GM12878 (cell line): Measurements from ENCODE around the gene MLXIPL. TPM values are rescaled to one million over a fixed set of nuclear protein-coding genes. Genes with fewer than 3 reads are reported as not detected.
"Not testable (repeated sequence)": the region's sequence is repeated elsewhere in the genome, so short reads cannot be mapped to it uniquely, and the experiment has no call there.

ENCODE experiments used
- ATAC-seq: fragments of 200-7000 bp; cut with Tn5 transposase; 3 replicates; pipeline ENCODE4 v1.9.1; 2020; ENCODE audit warnings: mild to moderate bottlenecking, moderate library complexity
- BruUV-seq: library from RNA; stranded (reverse); fragments of 400-500 nt; replicated peaks from 2 replicates; lab custom pipeline; 2021; lab: Mats Ljungman, UMichigan
- CTCF ChIA-PET: fragments of 300-600 bp; sonication (Branson Sonifier 250); formaldehyde crosslinking; extraction: SDS; loops from one replicate; lab custom pipeline; 2021; ENCODE audit warnings: inconsistent platforms; lab: Yijun Ruan, JAX
- POLR2A ChIA-PET: fragments of 350-600 bp; formaldehyde crosslinking; extraction: SDS; loops from one replicate; lab custom pipeline; 2021; ENCODE audit warnings: inconsistent platforms; lab: Charles Lee
- RAD21 ChIA-PET: fragments of 300-600 bp; sonication (Branson Sonifier 250); formaldehyde crosslinking; loops from one replicate; lab custom pipeline; 2023; ENCODE audit warnings: antibody characterized with exemption; ENCODE audit not compliant: unreplicated experiment; lab: Charles Lee
- SMC1A ChIA-PET: fragments of 300-600 bp; sonication (Branson Sonifier 250); formaldehyde crosslinking; loops from one replicate; lab custom pipeline; 2023; ENCODE audit not compliant: unreplicated experiment, uncharacterized antibody; lab: Charles Lee
- DNase-seq: peaks from one replicate; pipeline ENCODE4 v3.0.0-alpha.2; 2011; ENCODE audit warnings: low read depth, low spot score
- FAIRE-seq: peaks from 3 replicates; lab custom pipeline; 2011; peaks lifted over from hg19 to GRCh38; lab: Jason Lieb, UNC
- H2AFZ ChIP-seq: 2 replicates; pipeline ENCODE4 v1.6.0; 2011; ENCODE audit warnings: low read depth, low read length, control low read depth; ENCODE audit not compliant: control insufficient read depth
- H3K27ac ChIP-seq: 2 replicates; pipeline ENCODE4 v1.5.1; 2011; ENCODE audit warnings: control low read depth; ENCODE audit not compliant: control insufficient read depth, insufficient read depth
- H3K27me3 ChIP-seq, 2 experiments: replicated peaks in 1 of 2; 2 replicates each; pipeline versions ENCODE4 v1.6.0 to v1.6.1; 2011; ENCODE audit warnings: low read length in 1 of 2; ENCODE audit not compliant: control insufficient read depth in 2 of 2, insufficient read depth in 2 of 2
- H3K36me3 ChIP-seq, 2 experiments: 2 replicates each; pipeline ENCODE4 v1.5.1; 2011; ENCODE audit warnings: low read length in 1 of 2; ENCODE audit not compliant: control insufficient read depth in 2 of 2, insufficient read depth in 2 of 2
- H3K4me1 ChIP-seq: 2 replicates; pipeline ENCODE4 v1.6.1; 2011; ENCODE audit warnings: mild to moderate bottlenecking, low read length, moderate library complexity, mixed read lengths; ENCODE audit not compliant: control insufficient read depth, insufficient read depth
- H3K4me2 ChIP-seq: 2 replicates; pipeline ENCODE4 v1.6.0; 2011; ENCODE audit warnings: control low read depth; ENCODE audit not compliant: control insufficient read depth, insufficient read depth
- H3K4me3 ChIP-seq: fragments of 200-600 bp; sonication (generic); 2 replicates; pipeline ENCODE4 v1.5.1; 2016
- H3K79me2 ChIP-seq: 2 replicates; pipeline ENCODE4 v1.6.0; 2011; ENCODE audit warnings: low read length; ENCODE audit not compliant: control insufficient read depth, insufficient read depth
- H3K9ac ChIP-seq: 2 replicates; pipeline ENCODE4 v1.8.0; 2011; ENCODE audit warnings: low read length, control low read depth, mixed read lengths; ENCODE audit not compliant: control insufficient read depth, insufficient read depth
- H3K9me3 ChIP-seq: replicated peaks from 3 replicates; pipeline ENCODE4 v1.5.1; 2011; ENCODE audit warnings: mild to moderate bottlenecking, low read length; ENCODE audit not compliant: control insufficient read depth, insufficient read depth
- H4K20me1 ChIP-seq: 2 replicates; pipeline ENCODE4 v1.6.0; 2011; ENCODE audit not compliant: control insufficient read depth, insufficient read depth
- ATF2 ChIP-seq: IDR thresholded peaks from 2 replicates; pipeline ENCODE4 v1.6.1; 2012; ENCODE audit warnings: low read length, inconsistent platforms
- BCL3 ChIP-seq: IDR thresholded peaks from 2 replicates; pipeline ENCODE4 v1.6.1; 2011; ENCODE audit warnings: borderline replicate concordance, low read depth, mild to moderate bottlenecking, moderate library complexity, low read length; ENCODE audit not compliant: insufficient read depth, poor library complexity, severe bottlenecking
- BRCA1 ChIP-seq: IDR thresholded peaks from 2 replicates; pipeline ENCODE4 v1.6.1; 2011; ENCODE audit warnings: low read depth, low read length, improper control_type of control experiment
- CHD2 ChIP-seq: IDR thresholded peaks from 2 replicates; pipeline ENCODE4 v1.6.1; 2011; ENCODE audit warnings: low read depth, low read length, improper control_type of control experiment, borderline replicate concordance
- REST ChIP-seq: IDR thresholded peaks from 2 replicates; pipeline ENCODE4 v1.6.1; 2012; ENCODE audit warnings: mild to moderate bottlenecking, low read depth, low read length
- STAT3 ChIP-seq: IDR thresholded peaks from 2 replicates; pipeline ENCODE4 v1.6.1; 2011; ENCODE audit warnings: low read depth, low read length, improper control_type of control experiment
- WGBS: methylation state at CpG from one replicate; pipeline ENCODE4 v1.1.6; 2016; ENCODE audit warnings: low lambda C conversion rate; ENCODE audit not compliant: insufficient replicate concordance, insufficient coverage; ENCODE audit errors: missing lambda C conversion rate; 5-methylcytosine and 5-hydroxymethylcytosine counted together
- in situ Hi-C: fragments of 300-500 bp; cut with MboI; formaldehyde crosslinking; loops from 9 replicates; pipeline ENCODE4 v1.14.3; 2018; ENCODE audit warnings: mixed read lengths
- intact Hi-C: fragments of 100-400 bp; cut with micrococcal nuclease; formaldehyde crosslinking; loops from one replicate; pipeline ENCODE4 v1.14.2; 2022; ENCODE audit not compliant: unreplicated experiment
- polyA plus RNA-seq, 11 experiments: library from polyadenylated mRNA; depleted of rRNA in 4 of 11; unstranded in 6 of 11; stranded (reverse) in 5 of 11; fragments of >200 nt; fragmentation: Nextera tagmentation in 4 of 11; fragmentation: Illumina TruSeq in 1 of 11; extraction: Ambion mirVana in 4 of 11; extraction: Trizol in 1 of 11; gene quantifications; 1 replicate in 1 of 11; 2 replicates in 10 of 11; pipeline versions ENCODE4 v1.2.1 to v1.2.3, GENCODE V29; 2011 to 2016; ENCODE audit warnings: inconsistent platforms in 2 of 11, missing spikeins in 2 of 11, low read depth in 1 of 11
- total RNA-seq, 4 experiments: library from RNA; depleted of rRNA in 3 of 4; stranded (reverse); fragments of >200 nt in 3 of 4; fragmentation: Illumina TruSeq in 1 of 4; extraction: Trizol in 1 of 4; gene quantifications; 2 replicates each; pipeline versions ENCODE4 v1.2.1 to v1.2.3, GENCODE V29; 2013 to 2021
- TF ChIP-seq, protein P1 (sequence below): fragments of 450-650 bp; IDR thresholded peaks from 2 replicates; pipeline ENCODE4 v1.6.1; 2017; ENCODE audit warnings: mild to moderate bottlenecking, moderate library complexity
- TF ChIP-seq, protein P2 (sequence below): IDR thresholded peaks from 2 replicates; pipeline ENCODE4 v1.6.1; 2012; ENCODE audit warnings: low read depth, low read length, improper control_type of control experiment

MLXIPL gene
- total and polyA plus RNA-seq, 10 of the 15 experiments (the other 5 are each of a cell fraction or from before 2014, with no cell fraction given): 0.21 TPM; not detected in 9

GRCh38 chr7:73555411-73555982, 68.8 kb downstream of the MLXIPL start (continued):
- no peak for TF ChIP-seq BRCA1
- TF ChIP-seq BCL3: no peak
- no peak for TF ChIP-seq STAT3
- no peak for TF ChIP-seq CHD2
- no peak for TF ChIP-seq ATF2
- TF ChIP-seq REST: no peak
- TF ChIP-seq, protein P1, sequence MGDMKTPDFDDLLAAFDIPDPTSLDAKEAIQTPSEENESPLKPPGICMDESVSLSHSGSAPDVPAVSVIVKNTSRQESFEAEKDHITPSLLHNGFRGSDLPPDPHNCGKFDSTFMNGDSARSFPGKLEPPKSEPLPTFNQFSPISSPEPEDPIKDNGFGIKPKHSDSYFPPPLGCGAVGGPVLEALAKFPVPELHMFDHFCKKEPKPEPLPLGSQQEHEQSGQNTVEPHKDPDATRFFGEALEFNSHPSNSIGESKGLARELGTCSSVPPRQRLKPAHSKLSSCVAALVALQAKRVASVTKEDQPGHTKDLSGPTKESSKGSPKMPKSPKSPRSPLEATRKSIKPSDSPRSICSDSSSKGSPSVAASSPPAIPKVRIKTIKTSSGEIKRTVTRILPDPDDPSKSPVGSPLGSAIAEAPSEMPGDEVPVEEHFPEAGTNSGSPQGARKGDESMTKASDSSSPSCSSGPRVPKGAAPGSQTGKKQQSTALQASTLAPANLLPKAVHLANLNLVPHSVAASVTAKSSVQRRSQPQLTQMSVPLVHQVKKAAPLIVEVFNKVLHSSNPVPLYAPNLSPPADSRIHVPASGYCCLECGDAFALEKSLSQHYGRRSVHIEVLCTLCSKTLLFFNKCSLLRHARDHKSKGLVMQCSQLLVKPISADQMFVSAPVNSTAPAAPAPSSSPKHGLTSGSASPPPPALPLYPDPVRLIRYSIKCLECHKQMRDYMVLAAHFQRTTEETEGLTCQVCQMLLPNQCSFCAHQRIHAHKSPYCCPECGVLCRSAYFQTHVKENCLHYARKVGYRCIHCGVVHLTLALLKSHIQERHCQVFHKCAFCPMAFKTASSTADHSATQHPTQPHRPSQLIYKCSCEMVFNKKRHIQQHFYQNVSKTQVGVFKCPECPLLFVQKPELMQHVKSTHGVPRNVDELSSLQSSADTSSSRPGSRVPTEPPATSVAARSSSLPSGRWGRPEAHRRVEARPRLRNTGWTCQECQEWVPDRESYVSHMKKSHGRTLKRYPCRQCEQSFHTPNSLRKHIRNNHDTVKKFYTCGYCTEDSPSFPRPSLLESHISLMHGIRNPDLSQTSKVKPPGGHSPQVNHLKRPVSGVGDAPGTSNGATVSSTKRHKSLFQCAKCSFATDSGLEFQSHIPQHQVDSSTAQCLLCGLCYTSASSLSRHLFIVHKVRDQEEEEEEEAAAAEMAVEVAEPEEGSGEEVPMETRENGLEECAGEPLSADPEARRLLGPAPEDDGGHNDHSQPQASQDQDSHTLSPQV: no peak
- TF ChIP-seq, protein P2, sequence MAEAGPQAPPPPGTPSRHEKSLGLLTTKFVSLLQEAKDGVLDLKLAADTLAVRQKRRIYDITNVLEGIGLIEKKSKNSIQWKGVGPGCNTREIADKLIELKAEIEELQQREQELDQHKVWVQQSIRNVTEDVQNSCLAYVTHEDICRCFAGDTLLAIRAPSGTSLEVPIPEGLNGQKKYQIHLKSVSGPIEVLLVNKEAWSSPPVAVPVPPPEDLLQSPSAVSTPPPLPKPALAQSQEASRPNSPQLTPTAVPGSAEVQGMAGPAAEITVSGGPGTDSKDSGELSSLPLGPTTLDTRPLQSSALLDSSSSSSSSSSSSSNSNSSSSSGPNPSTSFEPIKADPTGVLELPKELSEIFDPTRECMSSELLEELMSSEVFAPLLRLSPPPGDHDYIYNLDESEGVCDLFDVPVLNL: no peak

GRCh38 chr7:73550093-73550492, 74.2 kb downstream of the MLXIPL start:
- Histone ChIP-seq H3K36me3 (peaks cover 2 to 24% of the 10 kb centered on the region in 2 experiments), H3K79me2 (peaks cover 33% of the 10 kb centered on the region)
- H3K27me3 ChIP-seq, BruUV-seq, H3K27ac ChIP-seq, CTCF ChIA-PET, intact Hi-C loops, H3K9ac ChIP-seq, in situ Hi-C loops, H3K4me3 ChIP-seq, H3K9me3 ChIP-seq, H3K4me1 ChIP-seq, ATAC-seq, DNase-seq, H3K4me2 ChIP-seq, H4K20me1 ChIP-seq, H2AFZ ChIP-seq, POLR2A ChIA-PET, FAIRE-seq: not testable (repeated sequence)
- WGBS: 71% methylated on average over 5 of the region's 5 CpGs
- SMC1A ChIA-PET: interaction anchor here (1.2 kb wide), 1 partner anchor 14 kb away, joined by 3 read pairs; no protein-coding TSS in a partner anchor
- RAD21 ChIA-PET: interaction anchor here (0.7 kb wide), 1 partner anchor 29 kb away, joined by 4 read pairs; no protein-coding TSS in a partner anchor
